HG03521 (cell line): ENCODE results near the gene DGKI.

Source experiments
- ATAC-seq: cut with Tn5 transposase; IDR thresholded peaks from one replicate; pipeline ENCODE4 v1.9.1; 2021; ENCODE audit warnings: mild to moderate bottlenecking, moderate library complexity; ENCODE audit not compliant: unreplicated experiment

The DGKI gene

GRCh38 chr7:137564677-137565076, 282.1 kb downstream of the DGKI start:
- no peak for ATAC-seq

- ATAC-seq = no peak
Observed at GRCh38 chr7:137563981-137564380, 282.8 kb downstream of the DGKI start.

- no peak for ATAC-seq
Observed at GRCh38 chr7:137547485-137547884, 299.3 kb downstream of the DGKI start.

GRCh38 chr7:137546671-137547070, 300.1 kb downstream of the DGKI start:
- ATAC-seq = no peak

GRCh38 chr7:137546009-137546408, 300.8 kb downstream of the DGKI start:
- ATAC-seq = no peak

GRCh38 chr7:137545059-137545716, 301.6 kb downstream of the DGKI start:
- no peak for ATAC-seq

GRCh38 chr7:137544453-137545058, 302.2 kb downstream of the DGKI start:
- ATAC-seq = no peak

- ATAC-seq = no peak
Observed at GRCh38 chr7:137539111-137539715, 307.6 kb downstream of the DGKI start.

GRCh38 chr7:137538361-137538762, 308.4 kb downstream of the DGKI start:
- ATAC-seq = no peak

- ATAC-seq = no peak
Observed at GRCh38 chr7:137535579-137535978, 311.2 kb downstream of the DGKI start.

GRCh38 chr7:137531671-137532070, 315.1 kb downstream of the DGKI start:
- no peak for ATAC-seq

GRCh38 chr7:137527634-137528033, 319.1 kb downstream of the DGKI start:
- no peak for ATAC-seq

GRCh38 chr7:137523171-137523570, 323.6 kb downstream of the DGKI start:
- ATAC-seq = no peak

- no peak for ATAC-seq
Observed at GRCh38 chr7:137521451-137521850, 325.3 kb downstream of the DGKI start.

GRCh38 chr7:137519947-137520346, 326.8 kb downstream of the DGKI start:
- ATAC-seq = no peak

GRCh38 chr7:137519181-137519691, 327.5 kb downstream of the DGKI start:
- no peak for ATAC-seq

GRCh38 chr7:137513091-137513490, 333.7 kb downstream of the DGKI start:
- ATAC-seq = no peak

- no peak for ATAC-seq
Observed at GRCh38 chr7:137507096-137507495, 339.7 kb downstream of the DGKI start.

- no peak for ATAC-seq
Observed at GRCh38 chr7:137506031-137506430, 340.7 kb downstream of the DGKI start.

- ATAC-seq = no peak
Observed at GRCh38 chr7:137501562-137501961, 345.2 kb downstream of the DGKI start.

GRCh38 chr7:137492889-137493288, 353.9 kb downstream of the DGKI start:
- no peak for ATAC-seq

GRCh38 chr7:137489880-137490279, 356.9 kb downstream of the DGKI start:
- no peak for ATAC-seq
